ENCODE results near the gene SLC6A4. TPM values are rescaled to one million over a fixed set of nuclear protein-coding genes. Genes with fewer than 3 reads are reported as not detected.

SLC6A4 gene
- total and polyA plus RNA-seq, 12 donors = 0.13 to 0.71 (median 0.29) TPM; not detected in 1

- DNase-seq (no peak), ATAC-seq (no peak)
- Histone ChIP-seq H3K27ac (no peak overlapping the region), H3K4me3 (no peak overlapping the region), H3K36me3 (no peaks in the 10 kb centered on the region), H3K27me3 (peaks cover 0 to 4% (median 0%) of the 10 kb centered on the region in 7 donors), H3K9me3 (no peaks in the 10 kb centered on the region), H3K4me1 (peaks cover 0 to under 1% (median 0%) of the 10 kb centered on the region in 9 donors)
- WGBS, 2 donors = 81 to 86% methylated on average over 3 of the region's 3 CpGs
- TF ChIP-seq CTCF (IDR thresholded peaks at IDR 0.05) = no peak
- intact Hi-C loops (cut with DNase I) = no loop called here
Observed at GRCh38 chr17:30225112-30225511, 10.4 kb downstream of the SLC6A4 start.

- Histone ChIP-seq H3K4me3 (no peak overlapping the region), H3K27ac (no peak overlapping the region), H3K4me1 (no peaks in the 10 kb centered on the region), H3K36me3 (no peaks in the 10 kb centered on the region), H3K27me3 (peaks cover 0 to 4% (median 0%) of the 10 kb centered on the region in 7 donors), H3K9me3 (no peaks in the 10 kb centered on the region)
- intact Hi-C loops (cut with DNase I) = no loop called here
- 68 to 80% methylated on average over 8 of the region's 8 CpGs for WGBS, 2 donors
- DNase-seq (no peak), ATAC-seq (no peak)
- TF ChIP-seq CTCF (IDR thresholded peaks at IDR 0.05) = no peak
Observed at GRCh38 chr17:30224419-30224960, 11.0 kb downstream of the SLC6A4 start.

- DNase-seq = no peak
- no peaks in the 10 kb centered on the region for H3K36me3 ChIP-seq
- no peaks in the 10 kb centered on the region for H3K9me3 ChIP-seq
- ATAC-seq = peak in 1 of 8 donors; percentile 30
- no peak overlapping the region for H3K27ac ChIP-seq
- no peaks in the 10 kb centered on the region for H3K4me1 ChIP-seq
- intact Hi-C loops (cut with DNase I) = no loop called here
- WGBS, 2 donors = 88 to 89% methylated on average over 13 of the region's 13 CpGs
- TF ChIP-seq CTCF (IDR thresholded peaks at IDR 0.05) = no peak
- H3K27me3 ChIP-seq = peaks cover 0 to 4% (median 0%) of the 10 kb centered on the region in 7 donors
- H3K4me3 ChIP-seq = no peak overlapping the region
Observed at GRCh38 chr17:30222721-30223175, 12.7 kb downstream of the SLC6A4 start.

- DNase-seq (no peak), ATAC-seq (no peak)
- WGBS, 2 donors = 92 to 94% methylated on average over 4 of the region's 4 CpGs
- Histone ChIP-seq H3K9me3 (no peaks in the 10 kb centered on the region), H3K27me3 (peaks cover 0 to 4% (median 0%) of the 10 kb centered on the region in 7 donors), H3K4me1 (no peaks in the 10 kb centered on the region), H3K4me3 (no peak overlapping the region), H3K36me3 (no peaks in the 10 kb centered on the region), H3K27ac (no peak overlapping the region)
- no peak for TF ChIP-seq CTCF (IDR thresholded peaks at IDR 0.05)
- intact Hi-C loops (cut with DNase I) = no loop called here
Observed at GRCh38 chr17:30222251-30222650, 13.2 kb downstream of the SLC6A4 start.

All from heart right ventricle (tissue), 16 donors.